ENCODE measurements around the gene SEC11C.

SEC11C gene

GRCh38 chr18:59144483-59144882, 4.8 kb downstream of the SEC11C start:
- no peak for DNase-seq (ENCODE audit: low read depth in 2 of 2)

GRCh38 chr18:59145055-59145454, 5.4 kb downstream of the SEC11C start:
- no peak for DNase-seq (ENCODE audit: low read depth in 2 of 2)

GRCh38 chr18:59148192-59148591, 8.5 kb downstream of the SEC11C start:
- no peak for DNase-seq (ENCODE audit: low read depth in 2 of 2)

- no peak for DNase-seq (ENCODE audit: low read depth in 2 of 2)
These were observed 9.3 kb downstream of the SEC11C start for GRCh38 chr18:59149007-59149406.

DNA sequence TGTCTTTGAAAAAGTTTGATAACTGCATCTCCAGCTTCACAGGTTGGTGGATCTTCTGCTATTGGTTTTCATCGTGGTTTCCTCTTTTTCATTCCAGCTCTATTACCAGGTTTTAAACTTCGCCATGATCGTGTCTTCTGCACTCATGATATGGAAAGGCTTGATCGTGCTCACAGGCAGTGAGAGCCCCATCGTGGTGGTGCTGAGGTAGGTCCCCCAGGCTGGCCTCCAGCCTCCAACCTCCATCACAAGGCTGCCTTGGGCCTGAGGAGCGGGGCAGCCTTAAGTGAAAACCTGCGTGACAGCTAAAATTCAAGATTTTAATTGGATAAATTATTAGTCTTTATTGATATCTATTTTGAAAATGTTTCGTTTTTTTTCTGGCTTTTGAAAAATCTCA, 9.7 kb downstream of the SEC11C start:
- no peak for DNase-seq (ENCODE audit: low read depth in 2 of 2)

- DNase-seq (ENCODE audit: low read depth in 2 of 2), result no peak
These were observed 10.6 kb downstream of the SEC11C start for GRCh38 chr18:59150236-59150635.

DNA sequence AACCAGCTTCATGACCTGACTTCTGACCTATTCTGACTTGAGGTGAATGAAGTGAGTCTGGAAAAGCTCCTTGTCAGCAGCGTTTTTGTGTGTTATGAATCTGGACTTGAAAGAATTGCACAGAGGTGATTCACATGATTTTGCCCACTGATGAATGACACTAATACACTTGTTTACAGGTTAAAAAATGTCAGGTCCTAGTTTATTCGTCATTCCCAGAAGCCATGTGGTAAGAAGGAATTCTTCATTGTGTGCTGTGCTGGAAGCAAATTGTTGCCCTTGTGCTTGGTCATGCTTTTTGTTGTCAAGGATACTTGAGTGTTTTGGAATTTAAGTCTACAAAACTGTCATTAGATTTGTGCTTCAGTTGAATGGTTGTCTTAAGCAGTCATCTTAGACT, 15.5 kb downstream of the SEC11C start:
- DNase-seq (ENCODE audit: low read depth in 2 of 2), result no peak

DNA sequence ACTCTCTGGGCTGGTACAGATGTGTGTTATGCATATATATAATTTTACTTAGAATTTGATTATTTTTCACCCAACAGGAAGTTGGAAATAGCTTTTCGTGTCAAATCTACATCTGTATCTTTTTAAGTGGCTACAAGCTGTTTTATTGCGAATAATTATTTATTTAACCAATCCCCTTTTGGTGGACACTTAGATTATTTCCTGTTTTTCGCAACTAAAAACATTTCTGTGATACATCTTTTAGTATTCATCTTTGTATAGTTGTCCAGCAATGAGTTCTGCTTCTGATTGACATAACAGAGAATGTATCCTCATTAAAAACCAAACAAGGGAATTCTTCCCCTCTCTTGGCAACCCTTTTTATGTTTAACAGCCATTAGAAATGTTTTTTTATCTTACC, 16.6 kb downstream of the SEC11C start:
- DNase-seq (ENCODE audit: low read depth in 2 of 2), result no peak

DNA sequence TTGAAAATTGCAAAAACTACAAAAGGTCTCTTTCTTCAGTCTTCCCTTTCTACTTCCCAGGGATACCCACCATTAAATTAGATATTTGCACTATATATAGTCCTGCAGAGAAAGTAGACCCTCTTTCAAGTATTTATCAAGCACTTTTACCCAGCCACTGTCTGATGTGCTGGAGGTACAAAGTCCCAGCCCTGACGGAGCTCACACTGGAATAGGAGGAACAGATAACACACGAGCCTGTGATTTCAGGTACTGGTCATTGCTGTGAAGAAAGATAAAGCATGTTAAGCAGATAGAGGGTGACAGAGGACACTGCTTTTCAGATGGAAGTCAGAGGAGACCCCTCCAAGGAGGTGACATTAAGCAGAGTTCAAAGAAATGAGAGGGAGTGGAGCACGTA, 19.6 kb downstream of the SEC11C start:
- no peak for DNase-seq (ENCODE audit: low read depth in 2 of 2)

GRCh38 chr18:59159986-59160385, 20.3 kb downstream of the SEC11C start:
- no peak for DNase-seq (ENCODE audit: low read depth in 2 of 2)

GRCh38 chr18:59172664-59173249, 33.1 kb downstream of the SEC11C start:
- DNase-seq (ENCODE audit: low read depth in 2 of 2), result no peak

GRCh38 chr18:59177485-59177884, 37.8 kb downstream of the SEC11C start:
- no peak for DNase-seq (ENCODE audit: low read depth in 2 of 2)

DNA sequence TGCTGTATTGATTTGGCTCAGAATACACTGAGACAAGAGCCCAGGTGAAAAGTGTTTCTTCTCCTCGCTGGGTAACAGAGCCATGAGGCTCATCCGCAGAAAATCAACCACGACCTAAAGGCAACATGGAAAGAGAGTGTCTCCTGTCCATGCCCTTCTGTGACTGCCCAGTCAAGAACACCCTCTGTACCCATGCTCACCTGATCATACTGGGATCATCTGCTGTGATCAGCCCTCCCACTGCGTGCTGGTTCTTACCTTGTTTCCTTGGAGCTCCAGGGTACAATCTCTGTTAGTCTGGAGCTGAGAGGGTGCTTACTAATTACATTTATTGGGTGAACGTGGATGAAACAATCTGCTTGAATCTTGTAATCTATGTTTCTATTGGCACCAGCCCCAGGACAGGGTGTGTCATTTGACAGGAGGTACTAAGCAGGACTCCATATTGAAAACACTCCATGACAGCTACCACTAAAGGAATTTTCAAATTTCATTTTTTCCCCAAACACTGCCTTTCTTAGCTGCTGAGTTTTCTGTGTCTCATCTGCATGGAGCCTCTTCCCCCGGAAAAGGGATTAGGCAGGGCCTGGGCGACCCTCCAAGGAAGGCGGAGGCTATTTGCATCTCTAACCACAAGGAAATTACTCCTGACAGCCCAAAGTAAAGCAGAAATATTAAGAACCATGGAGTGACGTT, 40.6 kb downstream of the SEC11C start:
- no peak for DNase-seq (ENCODE audit: low read depth in 2 of 2)

DNA sequence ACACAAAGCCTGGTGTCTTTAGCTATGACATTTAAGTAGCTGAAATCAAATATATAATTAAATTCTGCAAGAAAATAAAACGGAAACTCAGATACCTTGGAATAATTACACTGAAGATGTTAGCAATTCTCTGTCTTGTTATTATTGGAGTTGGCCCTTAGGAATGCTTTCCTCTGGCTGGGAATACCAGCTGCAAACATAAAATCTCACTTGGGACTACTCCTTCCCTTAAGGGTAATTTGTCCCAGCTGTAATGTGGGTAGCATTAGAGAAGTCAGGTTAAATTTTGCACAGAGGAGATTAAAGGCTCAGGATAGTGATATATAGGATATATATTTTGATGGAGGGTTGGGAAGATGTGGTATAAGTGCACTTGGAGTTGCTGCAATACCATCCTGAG, 43.0 kb downstream of the SEC11C start:
- DNase-seq (ENCODE audit: low read depth in 2 of 2), result no peak

DNA sequence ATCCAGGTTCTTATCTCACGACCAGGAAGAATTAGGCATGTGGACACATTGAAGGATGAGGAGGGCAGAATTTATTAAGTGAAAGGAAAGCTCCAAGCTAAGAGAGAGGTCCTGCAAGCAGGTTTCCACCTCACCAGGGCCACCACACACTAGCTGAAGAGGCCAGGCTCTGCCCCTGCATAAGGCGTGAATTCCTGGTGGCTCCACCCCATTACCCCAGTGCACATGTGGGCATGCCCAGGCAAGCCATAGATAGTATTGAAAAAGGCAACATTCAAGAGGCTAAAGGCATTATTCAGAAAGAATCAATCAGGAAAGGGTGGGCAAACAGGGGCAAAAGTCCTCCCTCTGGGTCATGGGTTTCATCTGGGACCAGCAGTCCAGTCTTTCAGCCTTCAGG, 49.3 kb downstream of the SEC11C start:
- DNase-seq (ENCODE audit: low read depth in 2 of 2), result no peak

GRCh38 chr18:59189746-59190145, 50.1 kb downstream of the SEC11C start:
- DNase-seq (ENCODE audit: low read depth in 2 of 2), result no peak

DNA sequence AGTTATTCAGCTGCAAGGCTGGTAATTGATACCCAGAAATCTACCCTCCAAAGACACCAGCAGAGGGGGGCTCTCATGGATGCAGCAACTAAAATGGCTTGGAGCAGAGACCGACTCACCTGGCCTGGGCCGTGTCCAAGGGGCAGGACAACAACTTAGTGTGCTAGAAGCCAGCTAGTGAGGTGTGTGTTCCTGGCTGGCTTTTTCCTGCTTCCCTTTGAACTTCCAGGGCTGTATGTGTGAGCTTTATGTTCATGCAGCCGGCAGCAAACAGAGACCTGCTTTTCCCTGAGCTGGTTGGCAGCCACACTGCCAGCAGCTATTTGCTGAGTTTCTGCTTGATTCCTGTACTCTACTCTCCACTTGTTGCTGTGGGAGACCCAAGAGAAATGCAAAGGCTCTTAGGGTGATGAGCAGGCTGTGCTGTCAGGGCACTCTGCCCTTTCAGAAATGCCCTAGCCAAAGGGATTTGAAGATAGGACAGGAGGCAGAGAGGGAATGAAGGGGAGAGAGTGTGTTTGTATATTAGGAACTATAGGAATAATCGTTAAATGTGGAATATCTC, 56.6 kb downstream of the SEC11C start:
- no peak for DNase-seq (ENCODE audit: low read depth in 2 of 2)

GRCh38 chr18:59197636-59198035, 58.0 kb downstream of the SEC11C start:
- no peak for DNase-seq (ENCODE audit: low read depth in 2 of 2)

DNA sequence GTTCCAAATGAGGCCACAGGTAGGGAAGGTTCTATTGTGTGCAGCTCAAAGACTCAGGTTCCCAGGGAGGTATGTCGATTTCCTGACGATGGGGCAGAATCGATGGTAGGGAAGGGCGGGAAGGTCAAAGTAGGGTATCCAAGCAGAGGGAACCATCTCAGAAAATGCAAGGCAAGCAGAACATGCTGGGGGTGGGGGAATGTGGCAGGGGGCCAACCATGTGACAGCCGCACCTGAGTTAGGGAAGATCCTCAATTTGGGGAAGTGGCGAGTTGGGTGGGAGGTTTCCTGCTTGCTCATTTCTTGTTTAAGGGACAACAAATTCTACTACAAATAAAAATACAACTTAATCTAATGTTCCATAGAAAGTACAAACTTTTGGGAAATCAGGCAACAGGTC, 58.5 kb downstream of the SEC11C start:
- DNase-seq (ENCODE audit: low read depth in 2 of 2), result no peak

- no peak for DNase-seq (ENCODE audit: low read depth in 2 of 2)
These were observed 61.1 kb downstream of the SEC11C start for GRCh38 chr18:59200787-59201186.

GRCh38 chr18:59202258-59202820, 62.7 kb downstream of the SEC11C start:
- DNase-seq (ENCODE audit: low read depth in 2 of 2), result no peak

- no peak for DNase-seq (ENCODE audit: low read depth in 2 of 2)
These were observed 67.8 kb downstream of the SEC11C start for GRCh38 chr18:59207506-59207905.

Data from stimulated activated CD8-positive, alpha-beta memory T cell treated with anti-CD3 and anti-CD28 coated beads, Interleukin-7, amount 100 ng/mL, for 4 hours (primary cell).